Prostate gland (tissue), 2 donors: ENCODE measurements around the gene RNF217. TPM values are rescaled to one million over a fixed set of nuclear protein-coding genes. Genes with fewer than 3 reads are reported as not detected.

Experiments used
- DNase-seq: peaks from one replicate; pipeline ENCODE4 v3.0.0-alpha.2; 2019; ENCODE audit warnings: low spot score
- H3K27ac ChIP-seq, 2 donors: fragments of 200-600 bp; sonication (generic); 2 replicates each; pipeline ENCODE4 v1.5.1; 2017 to 2019
- H3K27me3 ChIP-seq: fragments of 200-600 bp; sonication (generic); replicated peaks from 2 replicates; pipeline ENCODE4 v1.5.1; 2019; ENCODE audit not compliant: insufficient read depth
- H3K36me3 ChIP-seq, 2 donors: fragments of 200-600 bp; sonication (generic); 1 replicate in 1 of 2; 2 replicates in 1 of 2; pipeline versions ENCODE4 v1.5.1 to v1.8.1; 2017 to 2019
- H3K4me1 ChIP-seq: fragments of 200-600 bp; sonication (generic); replicated peaks from 2 replicates; pipeline ENCODE4 v1.5.1; 2019
- H3K4me3 ChIP-seq, 2 donors: fragments of 200-600 bp; sonication (generic); 2 replicates each; pipeline ENCODE4 v1.5.1; 2017 to 2019
- H3K9me3 ChIP-seq: fragments of 200-600 bp; sonication (generic); 2 replicates; pipeline ENCODE4 v1.5.1; 2017
- CTCF ChIP-seq, 4 experiments: fragments of 200-600 bp in 2 of 4; fragments of 450-650 bp in 2 of 4; sonication (generic) in 2 of 4; IDR thresholded peaks; 1 replicate in 3 of 4; 2 replicates in 1 of 4; pipeline ENCODE4 v1.5.1; 2016 to 2019; ENCODE audit warnings: antibody characterized with exemption in 4 of 4, mild to moderate bottlenecking in 2 of 4, moderate library complexity in 2 of 4
- POLR2A ChIP-seq: fragments of 450-650 bp; IDR thresholded peaks from one replicate; pipeline ENCODE4 v1.6.1; 2016; ENCODE audit warnings: antibody characterized with exemption, mild to moderate bottlenecking
- POLR2AphosphoS5 ChIP-seq: sonication (generic); formaldehyde crosslinking; IDR thresholded peaks from one replicate; pipeline ENCODE4 v1.6.1; 2017; ENCODE audit warnings: antibody characterized with exemption
- WGBS: methylation state at CpG from one replicate; pipeline ENCODE4 v1.1.5; 2018; 5-methylcytosine and 5-hydroxymethylcytosine counted together
- intact Hi-C: fragments of 100-400 bp; cut with DNase I; formaldehyde crosslinking; loops from one replicate; pipeline ENCODE4 v1.14.2; 2022
- total RNA-seq, 2 donors: library from RNA; depleted of rRNA; stranded (reverse); fragments of >200 nt; gene quantifications; one replicate each; pipeline ENCODE4 v1.1.0, GENCODE V29; 2016

The RNF217 gene
- total RNA-seq, 2 donors from 2014 or later, result 12.1 to 24.3 TPM

GRCh38 chr6:125114248-125114858, 152.1 kb downstream of the RNF217 start:
- no peaks in the 10 kb centered on the region for H3K4me1 ChIP-seq
- no peaks in the 10 kb centered on the region for H3K36me3 ChIP-seq
- no peak overlapping the region for H3K4me3 ChIP-seq
- no peak overlapping the region for H3K27ac ChIP-seq
- WGBS, result 0% methylated on average over 1 of the region's 1 CpG
- peak; percentile 44 for DNase-seq
- intact Hi-C loops, result loop anchor here (1.0 kb wide), 1 partner anchor 244 kb away; no protein-coding TSS in a partner anchor
- no peaks in the 10 kb centered on the region for H3K27me3 ChIP-seq
- TF ChIP-seq CTCF (IDR thresholded peaks at IDR 0.05) (peak; percentile 69 to 88 (median 80)), POLR2AphosphoS5 (no peak)
- H3K9me3 ChIP-seq, result no peaks in the 10 kb centered on the region

GRCh38 chr6:125116170-125116569, 153.9 kb downstream of the RNF217 start:
- no peak for TF ChIP-seq POLR2A
- no peak for TF ChIP-seq CTCF (IDR thresholded peaks at IDR 0.05)
- TF ChIP-seq POLR2AphosphoS5, result no peak
- H3K4me3 ChIP-seq, result no peak overlapping the region
- no peaks in the 10 kb centered on the region for H3K36me3 ChIP-seq
- no peaks in the 10 kb centered on the region for H3K9me3 ChIP-seq
- H3K4me1 ChIP-seq, result no peaks in the 10 kb centered on the region
- intact Hi-C loops, result no loop called here
- 82% methylated on average over 1 of the region's 1 CpG for WGBS
- DNase-seq, result no peak
- no peak overlapping the region for H3K27ac ChIP-seq
- no peaks in the 10 kb centered on the region for H3K27me3 ChIP-seq

- Histone ChIP-seq H3K27ac (no peak overlapping the region), H3K36me3 (no peaks in the 10 kb centered on the region), H3K4me3 (no peak overlapping the region), H3K4me1 (no peaks in the 10 kb centered on the region), H3K27me3 (no peaks in the 10 kb centered on the region), H3K9me3 (no peaks in the 10 kb centered on the region)
- TF ChIP-seq POLR2A, result no peak
- TF ChIP-seq CTCF (IDR thresholded peaks at IDR 0.05), result no peak
- TF ChIP-seq POLR2AphosphoS5, result no peak
- intact Hi-C loops, result no loop called here
- DNase-seq, result no peak
- 92% methylated on average over 4 of the region's 4 CpGs for WGBS
Measured at GRCh38 chr6:125116710-125117109, 154.5 kb downstream of the RNF217 start.

- WGBS, result 77% methylated on average over 3 of the region's 3 CpGs
- no peaks in the 10 kb centered on the region for H3K27me3 ChIP-seq
- DNase-seq, result no peak
- intact Hi-C loops, result no loop called here
- no peaks in the 10 kb centered on the region for H3K9me3 ChIP-seq
- TF ChIP-seq CTCF (IDR thresholded peaks at IDR 0.05), result no peak
- TF ChIP-seq POLR2AphosphoS5, result no peak
- no peak for TF ChIP-seq POLR2A
- no peaks in the 10 kb centered on the region for H3K4me1 ChIP-seq
- no peaks in the 10 kb centered on the region for H3K36me3 ChIP-seq
- H3K4me3 ChIP-seq, result no peak overlapping the region
- H3K27ac ChIP-seq, result no peak overlapping the region
Measured at GRCh38 chr6:125117818-125118217, 155.6 kb downstream of the RNF217 start.

- Histone ChIP-seq H3K4me1 (no peaks in the 10 kb centered on the region), H3K36me3 (no peaks in the 10 kb centered on the region), H3K9me3 (no peaks in the 10 kb centered on the region), H3K4me3 (no peak overlapping the region), H3K27ac (no peak overlapping the region), H3K27me3 (no peaks in the 10 kb centered on the region)
- WGBS, result 80% methylated on average over 3 of the region's 3 CpGs
- no peak for DNase-seq
- intact Hi-C loops, result no loop called here
- no peak for TF ChIP-seq POLR2A
- no peak for TF ChIP-seq CTCF (IDR thresholded peaks at IDR 0.05)
- TF ChIP-seq POLR2AphosphoS5, result no peak
Measured at GRCh38 chr6:125120054-125120590, 157.9 kb downstream of the RNF217 start.
